K562 (cell line): ENCODE results near the gene NIPAL3. TPM values are rescaled to one million over a fixed set of nuclear protein-coding genes. Genes with fewer than 3 reads are reported as not detected.

Experiments
- ESRRA ChIP-seq: fragments of 450-650 bp; IDR thresholded peaks from 2 replicates; pipeline ENCODE4 v1.6.1; 2014; ENCODE audit warnings: low read depth, mild to moderate bottlenecking, moderate library complexity, borderline replicate concordance
- HLTF ChIP-seq: fragments of 450-650 bp; IDR thresholded peaks from 2 replicates; pipeline ENCODE4 v1.6.1; 2016
- ILK ChIP-seq: fragments of 450-650 bp; IDR thresholded peaks from 2 replicates; pipeline ENCODE4 v1.6.1; 2016; ENCODE audit warnings: missing genetic modification characterization, low read depth, mild to moderate bottlenecking, missing compliant biosample characterization, moderate library complexity, borderline replicate concordance
- POLR3G ChIP-seq: IDR thresholded peaks from 2 replicates; pipeline ENCODE4 v1.6.1; 2011; ENCODE audit not compliant: insufficient read length, insufficient replicate concordance; ENCODE audit errors: extremely low read depth
- XRCC5 ChIP-seq: fragments of 200-400 bp; formaldehyde crosslinking; IDR thresholded peaks from 2 replicates; pipeline ENCODE4 v1.6.1; 2017; ENCODE audit warnings: low read depth, mild to moderate bottlenecking, low read length
- ZKSCAN1 ChIP-seq: fragments of 150-350 bp; IDR thresholded peaks from 2 replicates; pipeline ENCODE4 v1.6.1; 2016; ENCODE audit warnings: low read depth, low read length
- ZKSCAN8 ChIP-seq: fragments of 200-800 bp; sonication (Bioruptor generic); IDR thresholded peaks from 2 replicates; pipeline ENCODE4 v1.6.1; 2016; ENCODE audit warnings: missing genetic modification characterization, missing compliant biosample characterization
- ZNF212 ChIP-seq: fragments of 450-650 bp; formaldehyde crosslinking; IDR thresholded peaks from 2 replicates; pipeline ENCODE4 v1.4.0; 2020; ENCODE audit warnings: mild to moderate bottlenecking
- ZNF274 ChIP-seq: IDR thresholded peaks from 2 replicates; pipeline ENCODE4 v1.6.1; 2011; ENCODE audit warnings: low read depth, mild to moderate bottlenecking, low read length, moderate library complexity, borderline replicate concordance
- ZNF444 ChIP-seq: fragments of 250-450 bp; sonication (Bioruptor Pico); IDR thresholded peaks from 2 replicates; pipeline ENCODE4 v1.4.0; 2020; ENCODE audit warnings: mild to moderate bottlenecking, moderate library complexity
- ZNF583 ChIP-seq: fragments of 250-450 bp; sonication (Bioruptor Pico); IDR thresholded peaks from 2 replicates; pipeline ENCODE4 v1.4.0; 2020
- polyA plus RNA-seq, 8 experiments: library from polyadenylated mRNA; depleted of rRNA in 4 of 8; stranded (reverse) in 5 of 8; unstranded in 3 of 8; fragments of >200 nt; fragmentation: Nextera tagmentation in 2 of 8; fragmentation: Illumina TruSeq in 1 of 8; extraction: Ambion mirVana in 2 of 8; extraction: Trizol in 1 of 8; gene quantifications; 2 replicates each; pipeline versions ENCODE4 v1.2.1 to v1.2.3, GENCODE V29; 2011 to 2014; ENCODE audit warnings: inconsistent platforms in 1 of 8, missing spikeins in 1 of 8
- total RNA-seq, 7 experiments: library from RNA; depleted of rRNA in 6 of 7; stranded (reverse); fragments of >200 nt in 6 of 7; fragmentation: Illumina TruSeq in 2 of 7; extraction: Trizol in 2 of 7; gene quantifications; 2 replicates each; pipeline versions ENCODE4 v1.2.1 to v1.2.3, GENCODE V29; 2011 to 2021; ENCODE audit warnings: low replicate concordance in 1 of 7
- TF ChIP-seq, protein P1 (sequence below): fragments of 450-650 bp; IDR thresholded peaks from 2 replicates; pipeline ENCODE4 v1.6.1; 2017; ENCODE audit warnings: antibody characterized with exemption
- TF ChIP-seq, protein P2 (sequence below): fragments of 450-650 bp; IDR thresholded peaks from 2 replicates; pipeline ENCODE4 v1.6.1; 2016
- TF ChIP-seq, protein P3 (sequence below): sonication (generic); formaldehyde crosslinking; IDR thresholded peaks from 2 replicates; pipeline ENCODE4 v1.8.0; 2022; ENCODE audit warnings: mild to moderate bottlenecking, missing genetic modification reagents, borderline replicate concordance
- TF ChIP-seq, protein P4 (sequence below): fragments of 200-400 bp; formaldehyde crosslinking; IDR thresholded peaks from 2 replicates; pipeline ENCODE4 v1.6.1; 2017; ENCODE audit warnings: mild to moderate bottlenecking, low read depth, low read length, moderate library complexity
- TF ChIP-seq, protein P5 (sequence below): fragments of 250-450 bp; sonication (Bioruptor Pico); IDR thresholded peaks from 2 replicates; pipeline ENCODE4 v1.8.0; 2022; ENCODE audit warnings: inconsistent platforms, mild to moderate bottlenecking, moderate library complexity, borderline replicate concordance
- TF ChIP-seq, protein P6 (sequence below): IDR thresholded peaks from 2 replicates; pipeline ENCODE4 v1.6.1; 2016; ENCODE audit warnings: missing genetic modification characterization, missing compliant biosample characterization

Gene NIPAL3
- total and polyA plus RNA-seq, 9 of the 15 experiments (the other 6 are each of a cell fraction or from before 2014, with no cell fraction given): 10.5 to 26.3 (median 16.0) TPM

DNA sequence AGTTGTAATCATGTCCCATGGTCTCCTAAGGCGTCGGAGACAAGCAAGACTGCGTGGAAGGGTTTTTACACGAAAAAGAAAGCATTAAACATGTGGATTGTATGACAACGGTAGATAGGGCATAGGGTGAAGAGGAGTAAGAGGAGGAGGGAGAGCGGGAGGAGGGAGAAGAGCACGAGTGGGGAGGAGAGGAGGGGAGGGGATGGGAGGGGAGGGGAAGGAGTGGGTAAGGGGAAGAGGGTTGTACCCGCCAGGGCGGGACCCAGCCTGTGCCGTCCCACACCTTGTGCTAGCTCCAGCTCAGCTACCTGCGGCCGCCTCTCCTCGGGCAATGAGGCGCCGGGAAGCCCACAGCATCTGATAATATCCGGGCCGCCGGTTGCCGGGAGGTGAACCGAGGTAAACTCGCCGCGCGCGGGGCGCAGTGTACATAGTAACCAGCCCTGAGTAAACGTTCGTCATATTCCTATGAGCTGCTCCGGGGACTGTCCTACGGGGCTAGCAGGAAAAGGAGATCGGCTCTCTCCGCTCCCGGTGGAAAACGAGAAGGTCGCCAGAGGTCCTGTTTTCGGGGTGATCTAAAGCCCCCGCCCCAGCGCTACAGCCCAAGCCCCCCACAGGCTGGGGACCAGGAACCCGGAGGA is 86.6 kb downstream of the NIPAL3 start (continued):
- TF ChIP-seq, protein P1, sequence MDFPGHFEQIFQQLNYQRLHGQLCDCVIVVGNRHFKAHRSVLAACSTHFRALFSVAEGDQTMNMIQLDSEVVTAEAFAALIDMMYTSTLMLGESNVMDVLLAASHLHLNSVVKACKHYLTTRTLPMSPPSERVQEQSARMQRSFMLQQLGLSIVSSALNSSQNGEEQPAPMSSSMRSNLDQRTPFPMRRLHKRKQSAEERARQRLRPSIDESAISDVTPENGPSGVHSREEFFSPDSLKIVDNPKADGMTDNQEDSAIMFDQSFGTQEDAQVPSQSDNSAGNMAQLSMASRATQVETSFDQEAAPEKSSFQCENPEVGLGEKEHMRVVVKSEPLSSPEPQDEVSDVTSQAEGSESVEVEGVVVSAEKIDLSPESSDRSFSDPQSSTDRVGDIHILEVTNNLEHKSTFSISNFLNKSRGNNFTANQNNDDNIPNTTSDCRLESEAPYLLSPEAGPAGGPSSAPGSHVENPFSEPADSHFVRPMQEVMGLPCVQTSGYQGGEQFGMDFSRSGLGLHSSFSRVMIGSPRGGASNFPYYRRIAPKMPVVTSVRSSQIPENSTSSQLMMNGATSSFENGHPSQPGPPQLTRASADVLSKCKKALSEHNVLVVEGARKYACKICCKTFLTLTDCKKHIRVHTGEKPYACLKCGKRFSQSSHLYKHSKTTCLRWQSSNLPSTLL: no peak
- TF ChIP-seq, protein P2, sequence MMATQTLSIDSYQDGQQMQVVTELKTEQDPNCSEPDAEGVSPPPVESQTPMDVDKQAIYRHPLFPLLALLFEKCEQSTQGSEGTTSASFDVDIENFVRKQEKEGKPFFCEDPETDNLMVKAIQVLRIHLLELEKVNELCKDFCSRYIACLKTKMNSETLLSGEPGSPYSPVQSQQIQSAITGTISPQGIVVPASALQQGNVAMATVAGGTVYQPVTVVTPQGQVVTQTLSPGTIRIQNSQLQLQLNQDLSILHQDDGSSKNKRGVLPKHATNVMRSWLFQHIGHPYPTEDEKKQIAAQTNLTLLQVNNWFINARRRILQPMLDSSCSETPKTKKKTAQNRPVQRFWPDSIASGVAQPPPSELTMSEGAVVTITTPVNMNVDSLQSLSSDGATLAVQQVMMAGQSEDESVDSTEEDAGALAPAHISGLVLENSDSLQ: peak; percentile 60
- TF ChIP-seq XRCC5 (no peak), HLTF (no peak), ZNF274 (no peak), ZNF583 (no peak), ZNF444 (CRISPR knock-in tag) (no peak), ESRRA (no peak), POLR3G (no peak), ZNF212 (CRISPR knock-in tag) (no peak), ILK (tag) (0 out of 2 replicates have a peak, but pooled peaks have one; percentile 12), ZKSCAN1 (no peak), ZKSCAN8 (CRISPR knock-in tag) (no peak)
- TF ChIP-seq, protein P3, sequence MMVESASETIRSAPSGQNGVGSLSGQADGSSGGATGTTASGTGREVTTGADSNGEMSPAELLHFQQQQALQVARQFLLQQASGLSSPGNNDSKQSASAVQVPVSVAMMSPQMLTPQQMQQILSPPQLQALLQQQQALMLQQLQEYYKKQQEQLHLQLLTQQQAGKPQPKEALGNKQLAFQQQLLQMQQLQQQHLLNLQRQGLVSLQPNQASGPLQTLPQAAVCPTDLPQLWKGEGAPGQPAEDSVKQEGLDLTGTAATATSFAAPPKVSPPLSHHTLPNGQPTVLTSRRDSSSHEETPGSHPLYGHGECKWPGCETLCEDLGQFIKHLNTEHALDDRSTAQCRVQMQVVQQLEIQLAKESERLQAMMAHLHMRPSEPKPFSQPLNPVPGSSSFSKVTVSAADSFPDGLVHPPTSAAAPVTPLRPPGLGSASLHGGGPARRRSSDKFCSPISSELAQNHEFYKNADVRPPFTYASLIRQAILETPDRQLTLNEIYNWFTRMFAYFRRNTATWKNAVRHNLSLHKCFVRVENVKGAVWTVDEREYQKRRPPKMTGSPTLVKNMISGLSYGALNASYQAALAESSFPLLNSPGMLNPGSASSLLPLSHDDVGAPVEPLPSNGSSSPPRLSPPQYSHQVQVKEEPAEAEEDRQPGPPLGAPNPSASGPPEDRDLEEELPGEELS (CRISPR knock-in tag): no peak
- TF ChIP-seq, protein P4, sequence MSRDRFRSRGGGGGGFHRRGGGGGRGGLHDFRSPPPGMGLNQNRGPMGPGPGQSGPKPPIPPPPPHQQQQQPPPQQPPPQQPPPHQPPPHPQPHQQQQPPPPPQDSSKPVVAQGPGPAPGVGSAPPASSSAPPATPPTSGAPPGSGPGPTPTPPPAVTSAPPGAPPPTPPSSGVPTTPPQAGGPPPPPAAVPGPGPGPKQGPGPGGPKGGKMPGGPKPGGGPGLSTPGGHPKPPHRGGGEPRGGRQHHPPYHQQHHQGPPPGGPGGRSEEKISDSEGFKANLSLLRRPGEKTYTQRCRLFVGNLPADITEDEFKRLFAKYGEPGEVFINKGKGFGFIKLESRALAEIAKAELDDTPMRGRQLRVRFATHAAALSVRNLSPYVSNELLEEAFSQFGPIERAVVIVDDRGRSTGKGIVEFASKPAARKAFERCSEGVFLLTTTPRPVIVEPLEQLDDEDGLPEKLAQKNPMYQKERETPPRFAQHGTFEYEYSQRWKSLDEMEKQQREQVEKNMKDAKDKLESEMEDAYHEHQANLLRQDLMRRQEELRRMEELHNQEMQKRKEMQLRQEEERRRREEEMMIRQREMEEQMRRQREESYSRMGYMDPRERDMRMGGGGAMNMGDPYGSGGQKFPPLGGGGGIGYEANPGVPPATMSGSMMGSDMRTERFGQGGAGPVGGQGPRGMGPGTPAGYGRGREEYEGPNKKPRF: no peak
- TF ChIP-seq, protein P5, sequence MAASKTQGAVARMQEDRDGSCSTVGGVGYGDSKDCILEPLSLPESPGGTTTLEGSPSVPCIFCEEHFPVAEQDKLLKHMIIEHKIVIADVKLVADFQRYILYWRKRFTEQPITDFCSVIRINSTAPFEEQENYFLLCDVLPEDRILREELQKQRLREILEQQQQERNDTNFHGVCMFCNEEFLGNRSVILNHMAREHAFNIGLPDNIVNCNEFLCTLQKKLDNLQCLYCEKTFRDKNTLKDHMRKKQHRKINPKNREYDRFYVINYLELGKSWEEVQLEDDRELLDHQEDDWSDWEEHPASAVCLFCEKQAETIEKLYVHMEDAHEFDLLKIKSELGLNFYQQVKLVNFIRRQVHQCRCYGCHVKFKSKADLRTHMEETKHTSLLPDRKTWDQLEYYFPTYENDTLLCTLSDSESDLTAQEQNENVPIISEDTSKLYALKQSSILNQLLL (CRISPR knock-in tag): no peak
- TF ChIP-seq, protein P6, sequence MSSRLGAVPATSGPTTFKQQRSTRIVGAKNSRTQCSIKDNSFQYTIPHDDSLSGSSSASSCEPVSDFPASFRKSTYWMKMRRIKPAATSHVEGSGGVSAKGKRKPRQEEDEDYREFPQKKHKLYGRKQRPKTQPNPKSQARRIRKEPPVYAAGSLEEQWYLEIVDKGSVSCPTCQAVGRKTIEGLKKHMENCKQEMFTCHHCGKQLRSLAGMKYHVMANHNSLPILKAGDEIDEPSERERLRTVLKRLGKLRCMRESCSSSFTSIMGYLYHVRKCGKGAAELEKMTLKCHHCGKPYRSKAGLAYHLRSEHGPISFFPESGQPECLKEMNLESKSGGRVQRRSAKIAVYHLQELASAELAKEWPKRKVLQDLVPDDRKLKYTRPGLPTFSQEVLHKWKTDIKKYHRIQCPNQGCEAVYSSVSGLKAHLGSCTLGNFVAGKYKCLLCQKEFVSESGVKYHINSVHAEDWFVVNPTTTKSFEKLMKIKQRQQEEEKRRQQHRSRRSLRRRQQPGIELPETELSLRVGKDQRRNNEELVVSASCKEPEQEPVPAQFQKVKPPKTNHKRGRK (tag): no peak
